ENCODE data around the gene PRR35. TPM values are rescaled to one million over a fixed set of nuclear protein-coding genes. Genes with fewer than 3 reads are reported as not detected.

Gene PRR35
- total RNA-seq, 2 experiments from 2014 or later: not detected

GRCh38 chr16:610513-611381, 50.6 kb downstream of the PRR35 start:
- no peak overlapping the region for H3K4me3 ChIP-seq (ENCODE audit: low read length)
- H3K27ac ChIP-seq (ENCODE audit: low read depth in 1 of 2, low read length in 2 of 2): no peak overlapping the region
- peak; percentile 73 for TF ChIP-seq CTCF (IDR thresholded peaks at IDR 0.05)
- ChIA-PET CTCF (interaction anchor here (1.0 kb wide), 1 partner anchor 32 kb away, joined by 3 read pairs; no protein-coding TSS in a partner anchor), POLR2A (no interaction called here)
- ATAC-seq (ENCODE audit: poor library complexity): peak; percentile 78
- peaks cover 9% of the 10 kb centered on the region for H3K4me1 ChIP-seq (ENCODE audit: insufficient read depth, low read length)
- intact Hi-C loops (cut with DNase I, micrococcal nuclease): loop anchor here (1.0 to 5.0 kb wide), 3 partner anchors 31 to 83 kb away; partner anchors contain the start of gene CAPN15 (in 1 of the 2)
- peak; percentile 35 to 77 (median 48) for DNase-seq
- H3K27ac Mint-ChIP-seq: no peak overlapping the region
- H3K4me3 Mint-ChIP-seq: no peak overlapping the region
- H3K9me3 ChIP-seq (ENCODE audit: control insufficient read depth in 1 of 2, insufficient read depth in 1 of 2, low read length in 2 of 2): no peaks in the 10 kb centered on the region
- H3K9me3 Mint-ChIP-seq: no peaks in the 10 kb centered on the region
- H3K27me3 Mint-ChIP-seq: no peaks in the 10 kb centered on the region
- no peaks in the 10 kb centered on the region for H3K36me3 ChIP-seq (ENCODE audit: insufficient read depth, low read length)
- no peaks in the 10 kb centered on the region for H3K27me3 ChIP-seq (ENCODE audit: control insufficient read depth in 1 of 2, insufficient read depth in 2 of 2, low read length in 2 of 2)
- H3K4me1 Mint-ChIP-seq (ENCODE audit: low read depth): peaks cover 5% of the 10 kb centered on the region
- no peaks in the 10 kb centered on the region for H3K36me3 Mint-ChIP-seq (ENCODE audit: low read depth)

GRCh38 chr16:615122-615521, 54.9 kb downstream of the PRR35 start:
- Mint-ChIP-seq H3K27me3 (no peaks in the 10 kb centered on the region), H3K4me3 (no peak overlapping the region), H3K36me3 (ENCODE audit: low read depth) (no peaks in the 10 kb centered on the region), H3K4me1 (ENCODE audit: low read depth) (peaks cover 5% of the 10 kb centered on the region), H3K9me3 (no peaks in the 10 kb centered on the region), H3K27ac (no peak overlapping the region)
- peaks cover 8% of the 10 kb centered on the region for H3K4me1 ChIP-seq (ENCODE audit: insufficient read depth, low read length)
- POLR2A ChIA-PET: no interaction called here
- no peak overlapping the region for H3K27ac ChIP-seq (ENCODE audit: low read depth in 1 of 2, low read length in 2 of 2)
- no peaks in the 10 kb centered on the region for H3K27me3 ChIP-seq (ENCODE audit: control insufficient read depth in 1 of 2, insufficient read depth in 2 of 2, low read length in 2 of 2)
- DNase-seq (no peak), ATAC-seq (ENCODE audit: poor library complexity) (no peak)
- no peaks in the 10 kb centered on the region for H3K36me3 ChIP-seq (ENCODE audit: insufficient read depth, low read length)
- no peaks in the 10 kb centered on the region for H3K9me3 ChIP-seq (ENCODE audit: control insufficient read depth in 1 of 2, insufficient read depth in 1 of 2, low read length in 2 of 2)
- H3K4me3 ChIP-seq (ENCODE audit: low read length): no peak overlapping the region
- CTCF ChIA-PET: no interaction called here
- intact Hi-C loops (cut with DNase I, micrococcal nuclease): no loop called here
- TF ChIP-seq CTCF (IDR thresholded peaks at IDR 0.05): no peak

Small RNA genes lying within 50 kb of the gene (microRNA-seq; reads per million reads assigned to microRNA genes)
- not detected for gene MIR3176 (ENCODE audit: borderline microRNAs expressed, borderline replicate concordance)
- gene MIR5587 (ENCODE audit: borderline microRNAs expressed, borderline replicate concordance): not detected

Other genes starting within 250 kb of the PRR35 start
- 10 to 100 TPM; 24.7 to 26.3 TPM for gene AXIN1, start 207.7 kb upstream of the PRR35 start, total RNA-seq
- 10 to 100 TPM; 19.6 to 19.7 TPM for gene MRPL28, start 189.9 kb upstream of the PRR35 start, total RNA-seq
- 10 to 100 TPM; 59.7 to 63.7 TPM for gene PGAP6, start 178.4 kb upstream of the PRR35 start, total RNA-seq
- 10 to 100 TPM; 31.2 to 32.6 TPM for gene NME4, start 163.2 kb upstream of the PRR35 start, total RNA-seq
- 1 to 10 TPM; 5.7 to 7.0 TPM for gene DECR2, start 158.5 kb upstream of the PRR35 start, total RNA-seq
- gene RAB11FIP3, start 134.7 kb upstream of the PRR35 start, total RNA-seq: 10 to 100 TPM; 28.4 to 29.0 TPM
- gene CAPN15, start 32.7 kb upstream of the PRR35 start, total RNA-seq: 10 to 100 TPM; 35.5 to 36.9 TPM
- under 1 TPM; 0.45 to 0.55 TPM for gene NHLRC4, start 6.6 kb downstream of the PRR35 start, total RNA-seq
- gene PIGQ, start 9.6 kb downstream of the PRR35 start, total RNA-seq: 10 to 100 TPM; 22.8 to 27.0 TPM
- 1 to 10 TPM; 8.9 to 9.5 TPM for gene RAB40C, start 29.7 kb downstream of the PRR35 start, total RNA-seq
- gene WFIKKN1, start 70.6 kb downstream of the PRR35 start, total RNA-seq: under 1 TPM; 0.64 to 0.99 TPM
- gene METTL26, start 75.9 kb downstream of the PRR35 start, total RNA-seq: 10 to 100 TPM; 39.5 to 39.6 TPM
- 10 to 100 TPM; 11.4 to 14.6 TPM for gene MCRIP2, start 81.4 kb downstream of the PRR35 start, total RNA-seq
- gene WDR90, start 89.0 kb downstream of the PRR35 start, total RNA-seq: 10 to 100 TPM in 1 of 2 experiments, 1 to 10 TPM in 1; 8.1 to 10.3 TPM
- 100 to 1,000 TPM; 202 to 209 TPM for gene RHOT2, start 107.7 kb downstream of the PRR35 start, total RNA-seq
- 1 to 10 TPM; 6.6 to 6.9 TPM for gene RHBDL1, start 115.3 kb downstream of the PRR35 start, total RNA-seq
- 10 to 100 TPM; 46.9 to 53.9 TPM for gene STUB1, start 120.0 kb downstream of the PRR35 start, total RNA-seq
- 10 to 100 TPM; 22.0 to 23.6 TPM for gene JMJD8, start 123.9 kb downstream of the PRR35 start, total RNA-seq
- 10 to 100 TPM; 12.1 to 12.6 TPM for gene WDR24, start 130.0 kb downstream of the PRR35 start, total RNA-seq
- gene FBXL16, start 145.4 kb downstream of the PRR35 start, total RNA-seq: 10 to 100 TPM; 11.0 to 11.7 TPM
- 1 to 10 TPM; 2.6 to 3.2 TPM for gene METRN, start 154.7 kb downstream of the PRR35 start, total RNA-seq
- 1 to 10 TPM; 8.1 TPM for gene ANTKMT, start 160.8 kb downstream of the PRR35 start, total RNA-seq
- gene CCDC78, start 166.0 kb downstream of the PRR35 start, total RNA-seq: 1 to 10 TPM; 1.2 to 2.7 TPM
- gene HAGHL, start 166.7 kb downstream of the PRR35 start, total RNA-seq: 1 to 10 TPM; 7.1 to 9.2 TPM
- gene CIAO3, start 180.6 kb downstream of the PRR35 start, total RNA-seq: 10 to 100 TPM; 33.3 to 38.2 TPM
- gene MSLN, start 200.3 kb downstream of the PRR35 start, total RNA-seq: not detected
- gene RPUSD1, start 228.0 kb downstream of the PRR35 start, total RNA-seq: 10 to 100 TPM; 12.8 to 15.0 TPM
- gene CHTF18, start 228.2 kb downstream of the PRR35 start, total RNA-seq: 10 to 100 TPM; 30.7 to 31.1 TPM
- not detected for gene GNG13, start 240.3 kb downstream of the PRR35 start, total RNA-seq

Measured in CD4-positive, alpha-beta T cell (primary cell).